Transverse colon (tissue), 4 donors: ENCODE measurements around the gene DEUP1. TPM values are rescaled to one million over a fixed set of nuclear protein-coding genes. Genes with fewer than 3 reads are reported as not detected.

Experiments used
- DNase-seq: peaks from one replicate; pipeline ENCODE4 v3.0.0-alpha.2; 2019
- H3K27ac ChIP-seq, 4 donors: fragments of 200-600 bp; sonication (generic); 2 replicates each; pipeline ENCODE4 v1.5.1; 2016 to 2018; ENCODE audit warnings: inconsistent platforms in 4 of 4
- H3K27me3 ChIP-seq: fragments of 200-600 bp; sonication (generic); 2 replicates; pipeline ENCODE4 v1.5.1; 2017; ENCODE audit warnings: inconsistent platforms
- H3K36me3 ChIP-seq, 4 donors: fragments of 200-600 bp; sonication (generic); 2 replicates each; pipeline ENCODE4 v1.5.1; 2017 to 2019; ENCODE audit warnings: inconsistent platforms in 4 of 4
- H3K4me1 ChIP-seq, 4 donors: fragments of 200-600 bp; sonication (generic); 2 replicates each; pipeline ENCODE4 v1.5.1; 2017 to 2020; ENCODE audit warnings: inconsistent platforms in 4 of 4
- H3K4me3 ChIP-seq, 4 donors: fragments of 200-600 bp; sonication (generic); 1 replicate in 1 of 4; 2 replicates in 3 of 4; pipeline versions ENCODE4 v1.5.1 to v1.6.1; 2017 to 2019; ENCODE audit warnings: inconsistent platforms in 4 of 4
- H3K9me3 ChIP-seq, 2 donors: fragments of 200-600 bp; sonication (generic); 2 replicates each; pipeline ENCODE4 v1.5.1; 2017 to 2019; ENCODE audit warnings: inconsistent platforms in 2 of 2
- CTCF ChIP-seq, 5 experiments: fragments of 200-600 bp in 3 of 5; fragments of 450-650 bp in 2 of 5; sonication (generic) in 3 of 5; IDR thresholded peaks; 1 replicate in 2 of 5; 2 replicates in 3 of 5; pipeline ENCODE4 v1.5.1; 2016 to 2017; ENCODE audit warnings: antibody characterized with exemption in 5 of 5, inconsistent platforms in 3 of 5, mild to moderate bottlenecking in 2 of 5, moderate library complexity in 1 of 5
- EP300 ChIP-seq: sonication (generic); formaldehyde crosslinking; IDR thresholded peaks from one replicate; pipeline ENCODE4 v1.6.1; 2017; ENCODE audit warnings: antibody characterized with exemption, low read depth
- POLR2A ChIP-seq: fragments of 450-650 bp; IDR thresholded peaks from one replicate; pipeline ENCODE4 v1.6.1; 2016; ENCODE audit warnings: antibody characterized with exemption, mild to moderate bottlenecking, moderate library complexity
- POLR2AphosphoS5 ChIP-seq, 3 donors: sonication (generic); formaldehyde crosslinking; IDR thresholded peaks; one replicate each; pipeline ENCODE4 v1.6.1; 2016; ENCODE audit warnings: antibody characterized with exemption in 3 of 3
- WGBS, 2 donors: methylation state at CpG; one replicate each; pipeline ENCODE4 v1.1.5; 2018; ENCODE audit warnings: low coverage in 1 of 2; 5-methylcytosine and 5-hydroxymethylcytosine counted together
- in situ Hi-C, 4 donors: fragments of 200-750 bp; cut with MboI; loops; one replicate each; pipeline versions ENCODE4 v1.15.0 to v1.15.1; 2017; ENCODE audit warnings: low sequenced_read_pairs in 3 of 4, low pct_ligation_motif_present in 1 of 4, low pct_unique_long_range_greater_than_20kb in 1 of 4
- intact Hi-C: fragments of 100-400 bp; cut with DNase I; formaldehyde crosslinking; loops from one replicate; pipeline ENCODE4 v1.15.1; 2023; ENCODE audit warnings: low total_unique reads
- total RNA-seq, 4 donors: library from RNA; depleted of rRNA; stranded (reverse); fragments of >200 nt; gene quantifications; one replicate each; pipeline ENCODE4 v1.1.0, GENCODE V29; 2016

DEUP1 gene
- total RNA-seq, 4 donors from 2014 or later, result not detected

GRCh38 chr11:93393386-93393785 is 62.8 kb downstream of the DEUP1 start:
- intact Hi-C loops, result loop anchor here (10.0 kb wide), 1 partner anchor 339 kb away; no protein-coding TSS in a partner anchor
- H3K4me3 ChIP-seq, result no peak overlapping the region
- no peaks in the 10 kb centered on the region for H3K4me1 ChIP-seq
- TF ChIP-seq POLR2A, result no peak
- TF ChIP-seq CTCF (IDR thresholded peaks at IDR 0.05), result no peak
- TF ChIP-seq POLR2AphosphoS5 (IDR thresholded peaks at IDR 0.05), result no peak
- TF ChIP-seq EP300, result no peak
- H3K27ac ChIP-seq, result no peak overlapping the region
- 56 to 69% methylated on average over 4 of the region's 4 CpGs for WGBS, 2 donors
- no peaks in the 10 kb centered on the region for H3K27me3 ChIP-seq
- no peaks in the 10 kb centered on the region for H3K9me3 ChIP-seq
- no peak for DNase-seq
- H3K36me3 ChIP-seq, result no peaks in the 10 kb centered on the region
- in situ Hi-C loops, result no loop called here

DNA sequence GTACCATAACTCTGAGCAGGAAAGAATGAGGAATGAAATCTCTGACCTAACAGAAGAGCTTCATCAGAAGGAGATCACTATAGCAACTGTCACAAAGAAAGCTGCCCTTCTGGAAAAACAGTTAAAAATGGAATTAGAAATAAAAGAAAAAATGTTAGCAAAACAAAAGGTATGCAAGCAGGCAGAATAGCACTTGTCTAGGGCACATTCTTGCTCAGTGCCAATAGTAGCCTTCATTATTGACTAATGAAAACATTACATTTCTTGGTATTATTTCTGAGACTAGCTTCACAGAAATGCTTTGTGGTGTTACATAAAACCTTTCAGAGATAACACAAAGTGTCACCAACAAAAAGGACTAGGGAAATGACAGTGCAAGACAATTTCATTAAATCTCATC is 63.9 kb downstream of the DEUP1 start:
- no peaks in the 10 kb centered on the region for H3K9me3 ChIP-seq
- intact Hi-C loops (loop anchor here (10.0 kb wide), 1 partner anchor 340 kb away; no protein-coding TSS in a partner anchor), in situ Hi-C loops (no loop called here)
- no peak for TF ChIP-seq POLR2A
- TF ChIP-seq CTCF (IDR thresholded peaks at IDR 0.05), result no peak
- no peak for TF ChIP-seq POLR2AphosphoS5 (IDR thresholded peaks at IDR 0.05)
- TF ChIP-seq EP300, result no peak
- no peak for DNase-seq
- no peak overlapping the region for H3K27ac ChIP-seq
- H3K4me3 ChIP-seq, result no peak overlapping the region
- H3K4me1 ChIP-seq, result no peaks in the 10 kb centered on the region
- H3K36me3 ChIP-seq, result no peaks in the 10 kb centered on the region
- H3K27me3 ChIP-seq, result no peaks in the 10 kb centered on the region

DNA sequence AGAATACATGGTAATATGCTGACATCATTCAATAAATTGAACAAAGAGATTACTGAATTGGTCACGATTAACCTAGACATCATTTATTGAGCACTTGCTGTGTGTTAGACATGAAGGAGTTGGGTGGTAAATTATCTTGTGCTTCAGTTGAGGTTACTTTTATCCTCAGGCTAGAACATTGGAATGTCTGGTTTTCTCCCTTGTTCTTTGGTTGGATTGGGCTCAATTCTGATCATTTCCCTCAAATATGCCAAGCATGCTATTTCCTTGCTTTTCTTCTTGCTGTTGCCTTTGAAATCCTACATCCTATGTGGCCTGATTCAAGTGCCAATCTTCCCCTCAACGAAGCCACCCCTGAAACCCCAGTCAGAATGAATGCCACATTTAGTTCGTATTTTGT is 65.8 kb downstream of the DEUP1 start:
- H3K4me1 ChIP-seq, result no peaks in the 10 kb centered on the region
- in situ Hi-C loops (no loop called here), intact Hi-C loops (loop anchor here (10.0 kb wide), 1 partner anchor 342 kb away; no protein-coding TSS in a partner anchor)
- no peak for TF ChIP-seq CTCF (IDR thresholded peaks at IDR 0.05)
- H3K36me3 ChIP-seq, result no peaks in the 10 kb centered on the region
- no peaks in the 10 kb centered on the region for H3K9me3 ChIP-seq
- DNase-seq, result no peak
- WGBS, 2 donors, result 82 to 92% methylated on average over 3 of the region's 3 CpGs
- no peaks in the 10 kb centered on the region for H3K27me3 ChIP-seq
- no peak overlapping the region for H3K4me3 ChIP-seq
- no peak overlapping the region for H3K27ac ChIP-seq

DNA sequence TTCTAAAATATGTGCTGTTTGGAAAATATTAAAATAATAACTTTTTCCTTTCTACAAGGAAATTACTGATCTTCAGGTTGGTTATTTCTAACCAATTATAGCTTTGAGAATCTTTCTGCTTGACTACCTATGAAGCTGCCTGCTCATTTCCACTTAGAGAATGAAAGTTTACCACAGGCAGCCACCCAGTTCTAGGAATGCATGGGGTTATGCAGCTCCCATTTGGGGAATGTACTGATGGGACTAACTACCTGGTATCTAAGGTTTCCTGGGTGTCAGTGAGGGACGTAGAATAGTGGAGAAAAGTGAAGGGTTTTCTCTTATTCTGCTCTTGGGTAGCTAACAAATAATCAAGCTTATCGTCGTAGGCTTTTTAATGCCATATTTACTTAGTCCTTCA is 73.4 kb downstream of the DEUP1 start:
- Histone ChIP-seq H3K4me3 (no peak overlapping the region), H3K9me3 (no peaks in the 10 kb centered on the region), H3K27ac (no peak overlapping the region), H3K36me3 (no peaks in the 10 kb centered on the region), H3K4me1 (no peaks in the 10 kb centered on the region), H3K27me3 (no peaks in the 10 kb centered on the region)
- TF ChIP-seq POLR2A (no peak), CTCF (IDR thresholded peaks at IDR 0.05) (no peak), EP300 (no peak), POLR2AphosphoS5 (IDR thresholded peaks at IDR 0.05) (no peak)
- in situ Hi-C loops (no loop called here), intact Hi-C loops (no loop called here)
- 88 to 91% methylated on average over 2 to 3 of the region's 3 CpGs for WGBS, 2 donors
- no peak for DNase-seq
